ENCODE data around the gene MYO1D. TPM values are rescaled to one million over a fixed set of nuclear protein-coding genes. Genes with fewer than 3 reads are reported as not detected.
A peak's percentile ranks its signal among the peaks of the same experiment; 100 is the strongest.

The MYO1D gene
- total and polyA plus RNA-seq, 2 of the 13 experiments (the other 11 are each of a cell fraction or from before 2014, with no cell fraction given), result 13.2 to 17.3 TPM

DNA sequence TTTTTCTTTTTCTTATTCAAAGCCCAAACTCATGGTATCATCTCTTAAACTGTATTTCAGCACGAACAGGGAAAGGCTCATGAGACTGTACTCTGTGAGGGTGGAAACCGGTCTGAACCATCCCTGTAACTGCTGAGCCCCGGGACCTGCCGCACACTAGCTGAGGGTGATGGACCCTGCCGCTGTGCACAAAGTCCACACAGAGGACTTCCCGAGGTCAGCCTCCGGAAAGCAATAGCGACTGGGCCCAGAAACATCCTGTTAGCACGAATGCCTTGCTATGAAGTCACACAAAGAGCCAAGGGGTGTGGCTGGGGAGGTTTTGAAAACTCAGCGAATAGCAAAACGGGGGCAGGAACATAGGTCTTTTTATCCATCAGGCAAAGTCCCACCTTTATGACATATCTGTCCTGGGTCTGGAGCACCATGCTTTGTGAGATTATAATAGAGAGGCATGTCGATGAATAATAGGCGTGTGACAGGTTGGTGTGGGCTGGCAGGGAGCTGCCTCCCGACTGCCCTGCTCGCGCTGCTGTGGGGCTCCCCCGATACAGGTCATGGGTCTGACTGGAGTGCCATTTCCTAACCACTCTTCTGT lies 356.7 kb downstream of the MYO1D start (continued):
- TF ChIP-seq ZNF331 (CRISPR knock-in tag; IDR thresholded peaks at IDR 0.05), result 0 out of 2 replicates have a peak, but pooled peaks have one; percentile 20
- TF ChIP-seq HOXA3 (CRISPR knock-in tag; IDR thresholded peaks at IDR 0.05), result peak; percentile 47; the same call in 1 of the 2 replicates
- TF ChIP-seq ZNF251 (CRISPR knock-in tag; IDR thresholded peaks at IDR 0.05), result no peak
- no peak for TF ChIP-seq NR2F6 (IDR thresholded peaks at IDR 0.05)
- 0 out of 2 replicates have a peak, but pooled peaks have one; percentile 32 for TF ChIP-seq NR2F6 (CRISPR knock-in tag; IDR thresholded peaks at IDR 0.05)
- peak; percentile 99 for TF ChIP-seq ESRRA (CRISPR knock-in tag; IDR thresholded peaks at IDR 0.05; ENCODE audit: low read depth)
- TF ChIP-seq, protein P1, sequence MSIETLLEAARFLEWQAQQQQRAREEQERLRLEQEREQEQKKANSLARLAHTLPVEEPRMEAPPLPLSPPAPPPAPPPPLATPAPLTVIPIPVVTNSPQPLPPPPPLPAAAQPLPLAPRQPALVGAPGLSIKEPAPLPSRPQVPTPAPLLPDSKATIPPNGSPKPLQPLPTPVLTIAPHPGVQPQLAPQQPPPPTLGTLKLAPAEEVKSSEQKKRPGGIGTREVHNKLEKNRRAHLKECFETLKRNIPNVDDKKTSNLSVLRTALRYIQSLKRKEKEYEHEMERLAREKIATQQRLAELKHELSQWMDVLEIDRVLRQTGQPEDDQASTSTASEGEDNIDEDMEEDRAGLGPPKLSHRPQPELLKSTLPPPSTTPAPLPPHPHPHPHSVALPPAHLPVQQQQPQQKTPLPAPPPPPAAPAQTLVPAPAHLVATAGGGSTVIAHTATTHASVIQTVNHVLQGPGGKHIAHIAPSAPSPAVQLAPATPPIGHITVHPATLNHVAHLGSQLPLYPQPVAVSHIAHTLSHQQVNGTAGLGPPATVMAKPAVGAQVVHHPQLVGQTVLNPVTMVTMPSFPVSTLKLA (IDR thresholded peaks at IDR 0.05), result no peak
- TF ChIP-seq, protein P2, sequence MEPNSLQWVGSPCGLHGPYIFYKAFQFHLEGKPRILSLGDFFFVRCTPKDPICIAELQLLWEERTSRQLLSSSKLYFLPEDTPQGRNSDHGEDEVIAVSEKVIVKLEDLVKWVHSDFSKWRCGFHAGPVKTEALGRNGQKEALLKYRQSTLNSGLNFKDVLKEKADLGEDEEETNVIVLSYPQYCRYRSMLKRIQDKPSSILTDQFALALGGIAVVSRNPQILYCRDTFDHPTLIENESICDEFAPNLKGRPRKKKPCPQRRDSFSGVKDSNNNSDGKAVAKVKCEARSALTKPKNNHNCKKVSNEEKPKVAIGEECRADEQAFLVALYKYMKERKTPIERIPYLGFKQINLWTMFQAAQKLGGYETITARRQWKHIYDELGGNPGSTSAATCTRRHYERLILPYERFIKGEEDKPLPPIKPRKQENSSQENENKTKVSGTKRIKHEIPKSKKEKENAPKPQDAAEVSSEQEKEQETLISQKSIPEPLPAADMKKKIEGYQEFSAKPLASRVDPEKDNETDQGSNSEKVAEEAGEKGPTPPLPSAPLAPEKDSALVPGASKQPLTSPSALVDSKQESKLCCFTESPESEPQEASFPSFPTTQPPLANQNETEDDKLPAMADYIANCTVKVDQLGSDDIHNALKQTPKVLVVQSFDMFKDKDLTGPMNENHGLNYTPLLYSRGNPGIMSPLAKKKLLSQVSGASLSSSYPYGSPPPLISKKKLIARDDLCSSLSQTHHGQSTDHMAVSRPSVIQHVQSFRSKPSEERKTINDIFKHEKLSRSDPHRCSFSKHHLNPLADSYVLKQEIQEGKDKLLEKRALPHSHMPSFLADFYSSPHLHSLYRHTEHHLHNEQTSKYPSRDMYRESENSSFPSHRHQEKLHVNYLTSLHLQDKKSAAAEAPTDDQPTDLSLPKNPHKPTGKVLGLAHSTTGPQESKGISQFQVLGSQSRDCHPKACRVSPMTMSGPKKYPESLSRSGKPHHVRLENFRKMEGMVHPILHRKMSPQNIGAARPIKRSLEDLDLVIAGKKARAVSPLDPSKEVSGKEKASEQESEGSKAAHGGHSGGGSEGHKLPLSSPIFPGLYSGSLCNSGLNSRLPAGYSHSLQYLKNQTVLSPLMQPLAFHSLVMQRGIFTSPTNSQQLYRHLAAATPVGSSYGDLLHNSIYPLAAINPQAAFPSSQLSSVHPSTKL (CRISPR knock-in tag; IDR thresholded peaks at IDR 0.05), result peak; percentile 33; the same call in 1 of the 2 replicates
- TF ChIP-seq, protein P3, sequence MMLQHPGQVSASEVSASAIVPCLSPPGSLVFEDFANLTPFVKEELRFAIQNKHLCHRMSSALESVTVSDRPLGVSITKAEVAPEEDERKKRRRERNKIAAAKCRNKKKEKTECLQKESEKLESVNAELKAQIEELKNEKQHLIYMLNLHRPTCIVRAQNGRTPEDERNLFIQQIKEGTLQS (CRISPR knock-in tag; IDR thresholded peaks at IDR 0.05), result no peak
- peak; percentile 19 for TF ChIP-seq TEAD3 (CRISPR knock-in tag; optimal IDR thresholded peaks at IDR 0.05; ENCODE audit: borderline replicate concordance)
- TF ChIP-seq SETDB1 (CRISPR knock-in tag; IDR thresholded peaks at IDR 0.05; ENCODE audit: borderline replicate concordance), result no peak
- TF ChIP-seq RXRB (CRISPR knock-in tag; IDR thresholded peaks at IDR 0.05; ENCODE audit: borderline replicate concordance), result peak; percentile 27; the same call in 1 of the 2 replicates
- no peak for TF ChIP-seq ZFP62 (CRISPR knock-in tag; IDR thresholded peaks at IDR 0.05)
- TF ChIP-seq, protein P4, sequence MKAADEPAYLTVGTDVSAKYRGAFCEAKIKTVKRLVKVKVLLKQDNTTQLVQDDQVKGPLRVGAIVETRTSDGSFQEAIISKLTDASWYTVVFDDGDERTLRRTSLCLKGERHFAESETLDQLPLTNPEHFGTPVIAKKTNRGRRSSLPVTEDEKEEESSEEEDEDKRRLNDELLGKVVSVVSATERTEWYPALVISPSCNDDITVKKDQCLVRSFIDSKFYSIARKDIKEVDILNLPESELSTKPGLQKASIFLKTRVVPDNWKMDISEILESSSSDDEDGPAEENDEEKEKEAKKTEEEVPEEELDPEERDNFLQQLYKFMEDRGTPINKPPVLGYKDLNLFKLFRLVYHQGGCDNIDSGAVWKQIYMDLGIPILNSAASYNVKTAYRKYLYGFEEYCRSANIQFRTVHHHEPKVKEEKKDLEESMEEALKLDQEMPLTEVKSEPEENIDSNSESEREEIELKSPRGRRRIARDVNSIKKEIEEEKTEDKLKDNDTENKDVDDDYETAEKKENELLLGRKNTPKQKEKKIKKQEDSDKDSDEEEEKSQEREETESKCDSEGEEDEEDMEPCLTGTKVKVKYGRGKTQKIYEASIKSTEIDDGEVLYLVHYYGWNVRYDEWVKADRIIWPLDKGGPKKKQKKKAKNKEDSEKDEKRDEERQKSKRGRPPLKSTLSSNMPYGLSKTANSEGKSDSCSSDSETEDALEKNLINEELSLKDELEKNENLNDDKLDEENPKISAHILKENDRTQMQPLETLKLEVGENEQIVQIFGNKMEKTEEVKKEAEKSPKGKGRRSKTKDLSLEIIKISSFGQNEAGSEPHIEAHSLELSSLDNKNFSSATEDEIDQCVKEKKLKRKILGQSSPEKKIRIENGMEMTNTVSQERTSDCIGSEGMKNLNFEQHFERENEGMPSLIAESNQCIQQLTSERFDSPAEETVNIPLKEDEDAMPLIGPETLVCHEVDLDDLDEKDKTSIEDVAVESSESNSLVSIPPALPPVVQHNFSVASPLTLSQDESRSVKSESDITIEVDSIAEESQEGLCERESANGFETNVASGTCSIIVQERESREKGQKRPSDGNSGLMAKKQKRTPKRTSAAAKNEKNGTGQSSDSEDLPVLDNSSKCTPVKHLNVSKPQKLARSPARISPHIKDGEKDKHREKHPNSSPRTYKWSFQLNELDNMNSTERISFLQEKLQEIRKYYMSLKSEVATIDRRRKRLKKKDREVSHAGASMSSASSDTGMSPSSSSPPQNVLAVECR (CRISPR knock-in tag; IDR thresholded peaks at IDR 0.05; ENCODE audit: borderline replicate concordance), result peak; percentile 33; the same call in 1 of the 2 replicates
- peak; percentile 48; the same call in 1 of the 2 replicates for TF ChIP-seq SALL1 (CRISPR knock-in tag; IDR thresholded peaks at IDR 0.05)
- TF ChIP-seq, protein P5, sequence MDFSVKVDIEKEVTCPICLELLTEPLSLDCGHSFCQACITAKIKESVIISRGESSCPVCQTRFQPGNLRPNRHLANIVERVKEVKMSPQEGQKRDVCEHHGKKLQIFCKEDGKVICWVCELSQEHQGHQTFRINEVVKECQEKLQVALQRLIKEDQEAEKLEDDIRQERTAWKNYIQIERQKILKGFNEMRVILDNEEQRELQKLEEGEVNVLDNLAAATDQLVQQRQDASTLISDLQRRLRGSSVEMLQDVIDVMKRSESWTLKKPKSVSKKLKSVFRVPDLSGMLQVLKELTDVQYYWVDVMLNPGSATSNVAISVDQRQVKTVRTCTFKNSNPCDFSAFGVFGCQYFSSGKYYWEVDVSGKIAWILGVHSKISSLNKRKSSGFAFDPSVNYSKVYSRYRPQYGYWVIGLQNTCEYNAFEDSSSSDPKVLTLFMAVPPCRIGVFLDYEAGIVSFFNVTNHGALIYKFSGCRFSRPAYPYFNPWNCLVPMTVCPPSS (IDR thresholded peaks at IDR 0.05), result no peak

Data from HepG2 (cell line).